Activated T-helper 9 cell treated with anti-CD3 and anti-CD28 coated beads, Interleukin-2, amount 50 U/mL, for 16 hours (primary cell): ENCODE data around the gene ELOVL6.
"Not testable (repeated sequence)": the region's sequence is repeated elsewhere in the genome, so short reads cannot be mapped to it uniquely, and the experiment has no call there.

Source experiments
- DNase-seq: peaks from one replicate; pipeline ENCODE4 v3.0.0-alpha.2; 2020; ENCODE audit warnings: low read depth

The ELOVL6 gene

GRCh38 chr4:110196871-110197528, 1.4 kb downstream of the ELOVL6 start:
- DNase-seq, result peak; percentile 56

- DNase-seq, result peak; percentile 30
These were observed 2.1 kb downstream of the ELOVL6 start for GRCh38 chr4:110196206-110196870.

- DNase-seq, result no peak
These were observed 2.7 kb downstream of the ELOVL6 start for GRCh38 chr4:110195561-110196205.

GRCh38 chr4:110193822-110194761, 4.3 kb downstream of the ELOVL6 start:
- DNase-seq, result peak; percentile 46

- not testable (repeated sequence) for DNase-seq
These were observed 5.1 kb downstream of the ELOVL6 start for GRCh38 chr4:110193287-110193686.

- no peak for DNase-seq
These were observed 8.2 kb downstream of the ELOVL6 start for GRCh38 chr4:110190249-110190648.

GRCh38 chr4:110188113-110188512, 10.3 kb downstream of the ELOVL6 start:
- no peak for DNase-seq

GRCh38 chr4:110184791-110185155, 13.6 kb downstream of the ELOVL6 start:
- DNase-seq, result no peak

GRCh38 chr4:110184140-110184790, 14.2 kb downstream of the ELOVL6 start:
- DNase-seq, result no peak

- no peak for DNase-seq
These were observed 14.8 kb downstream of the ELOVL6 start for GRCh38 chr4:110183643-110184042.

GRCh38 chr4:110183058-110183457, 15.4 kb downstream of the ELOVL6 start:
- DNase-seq, result no peak

GRCh38 chr4:110181890-110182289, 16.5 kb downstream of the ELOVL6 start:
- no peak for DNase-seq

- DNase-seq, result no peak
These were observed 22.8 kb downstream of the ELOVL6 start for GRCh38 chr4:110175634-110176033.

GRCh38 chr4:110172972-110173371, 25.4 kb downstream of the ELOVL6 start:
- no peak for DNase-seq

- DNase-seq, result no peak
These were observed 26.4 kb downstream of the ELOVL6 start for GRCh38 chr4:110171971-110172370.

- no peak for DNase-seq
These were observed 27.6 kb downstream of the ELOVL6 start for GRCh38 chr4:110170861-110171260.

- DNase-seq, result peak; percentile 27
These were observed 32.8 kb downstream of the ELOVL6 start for GRCh38 chr4:110165382-110166286.

GRCh38 chr4:110164856-110165255, 33.6 kb downstream of the ELOVL6 start:
- DNase-seq, result no peak

GRCh38 chr4:110164251-110164650, 34.2 kb downstream of the ELOVL6 start:
- DNase-seq, result no peak

- no peak for DNase-seq
These were observed 34.9 kb downstream of the ELOVL6 start for GRCh38 chr4:110163327-110164069.
